Large intestine (tissue), 3 donors: Measurements from ENCODE around the gene HNRNPR. TPM values are rescaled to one million over a fixed set of nuclear protein-coding genes. Genes with fewer than 3 reads are reported as not detected.
"Not testable (repeated sequence)": the region's sequence is repeated elsewhere in the genome, so short reads cannot be mapped to it uniquely, and the experiment has no call there.

Experiments
- DNase-seq, 2 donors: peaks; one replicate each; pipeline versions ENCODE4 v3.0.0 to v3.0.0-alpha.2; 2013
- H3K27ac ChIP-seq: one replicate; pipeline ENCODE4 v1.5.1; 2013; ENCODE audit warnings: low read length
- H3K27me3 ChIP-seq: 2 replicates; pipeline ENCODE4 v1.6.1; 2013; ENCODE audit warnings: low read length; ENCODE audit not compliant: control insufficient read depth, insufficient read depth
- H3K36me3 ChIP-seq: 2 replicates; pipeline ENCODE4 v1.6.1; 2013; ENCODE audit warnings: low read length; ENCODE audit not compliant: control insufficient read depth, insufficient read depth
- H3K4me1 ChIP-seq: one replicate; pipeline ENCODE4 v1.6.1; 2013; ENCODE audit warnings: low read length; ENCODE audit not compliant: control insufficient read depth, insufficient read depth
- H3K4me3 ChIP-seq: one replicate; pipeline ENCODE4 v1.5.1; 2013; ENCODE audit warnings: low read length
- H3K9me3 ChIP-seq: one replicate; pipeline ENCODE4 v1.6.1; 2013; ENCODE audit warnings: mild to moderate bottlenecking, low read depth, low read length, moderate library complexity; ENCODE audit not compliant: control insufficient read depth
- WGBS: methylation state at CpG from one replicate; pipeline ENCODE4 v1.1.5; 2013; ENCODE audit warnings: low lambda C conversion rate; ENCODE audit not compliant: insufficient coverage; 5-methylcytosine and 5-hydroxymethylcytosine counted together
- polyA plus RNA-seq: library from polyadenylated mRNA; unstranded; fragments of 120-200 nt; gene quantifications from one replicate; pipeline ENCODE4 v1.2.1, GENCODE V29; 2013

Gene HNRNPR
- polyA plus RNA-seq, 1 donor, result 148 TPM

- no peak for DNase-seq
- Histone ChIP-seq H3K4me1 (no peaks in the 10 kb centered on the region), H3K4me3 (no peak overlapping the region), H3K9me3 (no peaks in the 10 kb centered on the region), H3K27me3 (no peaks in the 10 kb centered on the region), H3K36me3 (peaks cover 63% of the 10 kb centered on the region), H3K27ac (no peak overlapping the region)
- WGBS, result 100% methylated on average over 2 of the region's 2 CpGs
Observed at GRCh38 chr1:23325393-23325792, 18.7 kb downstream of the HNRNPR start.

DNA sequence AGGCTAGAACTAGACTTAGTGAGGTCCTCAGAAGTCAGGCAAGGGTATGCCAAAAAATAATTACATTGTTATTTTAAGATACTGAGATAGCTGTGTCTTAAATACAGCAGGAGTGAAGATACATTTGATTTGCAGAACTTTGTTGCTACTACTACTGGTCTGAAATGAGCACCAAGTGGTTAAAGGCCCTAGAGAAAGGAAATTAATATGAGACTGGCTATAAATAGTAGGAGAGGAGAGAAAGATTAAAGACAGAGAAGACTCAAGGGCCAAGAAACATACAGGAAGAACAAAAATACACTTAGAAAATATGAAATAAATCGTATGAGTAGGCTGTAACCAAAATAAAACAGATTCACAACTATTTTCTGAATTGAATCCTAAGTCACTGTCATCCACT lies 21.3 kb downstream of the HNRNPR start:
- no peak for DNase-seq
- Histone ChIP-seq H3K36me3 (peaks cover 60% of the 10 kb centered on the region), H3K9me3 (no peaks in the 10 kb centered on the region), H3K27me3 (no peaks in the 10 kb centered on the region), H3K4me1 (no peaks in the 10 kb centered on the region), H3K4me3 (no peak overlapping the region), H3K27ac (no peak overlapping the region)
- WGBS, result 67% methylated on average over 1 of the region's 1 CpG

- H3K36me3 ChIP-seq, result peaks cover 37% of the 10 kb centered on the region
- no CpG with 5 or more reads among the region's 7 CpGs for WGBS
- not testable (repeated sequence) for H3K4me1 ChIP-seq, H3K9me3 ChIP-seq, H3K27me3 ChIP-seq, H3K27ac ChIP-seq, DNase-seq, H3K4me3 ChIP-seq
Observed at GRCh38 chr1:23310280-23310679, 33.8 kb downstream of the HNRNPR start.

DNA sequence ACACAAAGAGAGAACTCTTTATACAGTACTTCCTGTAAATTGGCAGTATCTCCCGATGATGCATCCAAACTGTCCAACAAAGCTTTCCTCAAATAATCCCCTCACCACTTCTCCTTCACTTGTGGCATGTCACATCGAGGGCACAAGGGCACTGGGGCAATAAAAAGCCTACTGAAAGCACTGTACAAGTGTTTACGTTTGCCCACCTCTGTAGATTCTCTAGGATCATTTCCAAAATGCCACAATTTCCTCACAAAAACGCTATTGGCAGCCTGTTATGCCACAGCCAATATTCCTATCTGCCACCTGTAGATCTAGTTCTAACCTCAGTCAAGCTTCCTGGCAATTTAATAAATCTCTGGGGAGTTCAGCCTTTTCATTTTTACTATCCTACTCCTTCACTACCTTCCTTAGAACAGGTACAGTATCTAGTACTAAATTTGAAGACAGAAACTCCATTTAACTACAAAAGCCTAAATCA lies 39.9 kb downstream of the HNRNPR start:
- Histone ChIP-seq H3K4me3 (no peak overlapping the region), H3K36me3 (peaks cover 39% of the 10 kb centered on the region), H3K27ac (no peak overlapping the region), H3K4me1 (no peaks in the 10 kb centered on the region), H3K27me3 (no peaks in the 10 kb centered on the region), H3K9me3 (no peaks in the 10 kb centered on the region)
- 90% methylated on average over 2 of the region's 4 CpGs for WGBS
- no peak for DNase-seq

GRCh38 chr1:23303524-23303923 lies 40.6 kb downstream of the HNRNPR start:
- Histone ChIP-seq H3K36me3 (peaks cover 38% of the 10 kb centered on the region), H3K27ac (no peak overlapping the region), H3K9me3 (no peaks in the 10 kb centered on the region), H3K4me3 (no peak overlapping the region), H3K4me1 (no peaks in the 10 kb centered on the region), H3K27me3 (no peaks in the 10 kb centered on the region)
- no peak for DNase-seq
- WGBS, result 100% methylated on average over 1 of the region's 2 CpGs

DNA sequence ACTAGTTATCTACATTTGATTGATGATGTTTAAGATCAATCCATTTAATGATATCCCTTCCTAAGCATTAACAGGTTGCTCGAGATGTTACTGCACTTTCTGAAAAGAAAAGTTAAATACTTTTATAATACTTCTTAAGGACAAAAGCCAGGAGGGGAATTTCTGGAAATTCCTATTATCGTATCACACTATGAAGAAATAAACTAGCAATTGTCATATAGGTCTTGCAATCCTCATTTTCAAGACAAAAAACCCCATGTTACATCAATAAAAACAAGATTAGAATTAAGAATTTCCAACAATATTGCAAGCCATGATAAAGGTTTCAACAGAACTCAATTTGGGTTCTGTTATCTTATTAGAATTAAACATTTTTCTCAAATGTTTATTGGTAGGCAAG lies 47.2 kb downstream of the HNRNPR start:
- 94% methylated on average over 2 of the region's 2 CpGs for WGBS
- H3K36me3 ChIP-seq, result peaks cover 33% of the 10 kb centered on the region
- no peaks in the 10 kb centered on the region for H3K4me1 ChIP-seq
- no peak overlapping the region for H3K27ac ChIP-seq
- no peak for DNase-seq
- no peaks in the 10 kb centered on the region for H3K27me3 ChIP-seq
- no peak overlapping the region for H3K4me3 ChIP-seq
- no peaks in the 10 kb centered on the region for H3K9me3 ChIP-seq

- peaks cover 12% of the 10 kb centered on the region for H3K36me3 ChIP-seq
- no peak overlapping the region for H3K27ac ChIP-seq
- no peaks in the 10 kb centered on the region for H3K27me3 ChIP-seq
- no peaks in the 10 kb centered on the region for H3K4me1 ChIP-seq
- no peak overlapping the region for H3K4me3 ChIP-seq
- no peaks in the 10 kb centered on the region for H3K9me3 ChIP-seq
- DNase-seq, result no peak
- WGBS, result no CpG with 5 or more reads among the region's 2 CpGs
Observed at GRCh38 chr1:23291706-23292105, 52.4 kb downstream of the HNRNPR start.

GRCh38 chr1:23290836-23291565 lies 53.1 kb downstream of the HNRNPR start:
- Histone ChIP-seq H3K36me3 (peaks cover 16% of the 10 kb centered on the region), H3K4me1 (no peaks in the 10 kb centered on the region), H3K27ac (no peak overlapping the region), H3K9me3 (no peaks in the 10 kb centered on the region), H3K27me3 (no peaks in the 10 kb centered on the region), H3K4me3 (no peak overlapping the region)
- WGBS, result 86% methylated on average over 1 of the region's 9 CpGs
- DNase-seq, result no peak

GRCh38 chr1:23288671-23289070 lies 55.4 kb downstream of the HNRNPR start:
- WGBS, result 78% methylated on average over 2 of the region's 3 CpGs
- Histone ChIP-seq H3K36me3 (peaks cover 13% of the 10 kb centered on the region), H3K4me1 (no peaks in the 10 kb centered on the region)

DNA sequence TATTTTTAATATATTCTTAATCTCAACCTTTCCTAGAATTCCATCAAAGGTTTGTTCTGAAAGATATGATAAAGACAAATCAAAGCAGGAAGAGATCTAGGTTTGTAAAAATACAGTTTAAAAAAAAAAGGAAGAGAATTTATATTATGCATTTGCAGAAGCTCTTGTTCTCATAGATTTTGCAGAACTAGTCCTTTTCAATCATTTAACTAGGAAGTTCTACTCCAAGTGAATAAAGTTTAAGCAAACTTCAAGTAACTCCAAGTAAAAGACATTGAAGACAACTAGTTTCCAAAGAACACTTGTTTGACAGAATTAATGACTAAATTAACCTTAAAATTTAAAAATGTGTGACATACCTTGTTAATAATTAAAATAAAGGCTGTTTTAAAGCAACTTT lies 55.9 kb downstream of the HNRNPR start:
- no peak for DNase-seq
- no peaks in the 10 kb centered on the region for H3K27me3 ChIP-seq
- no peaks in the 10 kb centered on the region for H3K4me1 ChIP-seq
- no peak overlapping the region for H3K4me3 ChIP-seq
- H3K27ac ChIP-seq, result no peak overlapping the region
- peaks cover 14% of the 10 kb centered on the region for H3K36me3 ChIP-seq
- no peaks in the 10 kb centered on the region for H3K9me3 ChIP-seq

More at GRCh38 chr1:23288671-23289070, 55.4 kb downstream of the HNRNPR start:
- no peaks in the 10 kb centered on the region for H3K27me3 ChIP-seq
- H3K9me3 ChIP-seq, result no peaks in the 10 kb centered on the region
- H3K4me3 ChIP-seq, result no peak overlapping the region
- no peak overlapping the region for H3K27ac ChIP-seq
- no peak for DNase-seq

DNA sequence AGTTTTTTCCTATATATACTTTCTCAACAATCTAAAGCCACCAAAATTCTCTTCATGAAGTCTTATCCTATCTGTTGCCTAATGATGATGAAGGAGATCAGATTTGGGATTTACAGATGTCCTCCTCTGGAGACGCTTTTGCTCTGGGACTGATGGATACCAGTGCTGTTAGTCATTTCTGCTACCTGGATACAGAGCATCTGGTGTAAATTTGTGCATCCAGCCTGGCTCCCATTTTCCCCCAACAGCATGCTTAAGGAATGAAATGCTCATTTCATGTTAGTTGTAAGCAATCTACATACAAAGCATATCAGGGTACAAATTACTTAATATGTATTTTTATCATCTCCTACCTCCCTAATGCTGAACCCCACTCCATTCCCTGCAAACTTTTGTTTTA lies 57.7 kb downstream of the HNRNPR start:
- H3K9me3 ChIP-seq, result no peaks in the 10 kb centered on the region
- WGBS, result no CpG with 5 or more reads among the region's 1 CpG
- DNase-seq, result no peak
- no peak overlapping the region for H3K27ac ChIP-seq
- no peak overlapping the region for H3K4me3 ChIP-seq
- no peaks in the 10 kb centered on the region for H3K27me3 ChIP-seq
- H3K4me1 ChIP-seq, result no peaks in the 10 kb centered on the region
- H3K36me3 ChIP-seq, result peaks cover 18% of the 10 kb centered on the region
